ENCODE data around the gene RAD9A.

Gene RAD9A

GRCh38 chr11:67357831-67358670, 33.7 kb upstream of the RAD9A start:
- DNase-seq: no peak

GRCh38 chr11:67364169-67364568, 27.6 kb upstream of the RAD9A start:
- DNase-seq: no peak

DNA sequence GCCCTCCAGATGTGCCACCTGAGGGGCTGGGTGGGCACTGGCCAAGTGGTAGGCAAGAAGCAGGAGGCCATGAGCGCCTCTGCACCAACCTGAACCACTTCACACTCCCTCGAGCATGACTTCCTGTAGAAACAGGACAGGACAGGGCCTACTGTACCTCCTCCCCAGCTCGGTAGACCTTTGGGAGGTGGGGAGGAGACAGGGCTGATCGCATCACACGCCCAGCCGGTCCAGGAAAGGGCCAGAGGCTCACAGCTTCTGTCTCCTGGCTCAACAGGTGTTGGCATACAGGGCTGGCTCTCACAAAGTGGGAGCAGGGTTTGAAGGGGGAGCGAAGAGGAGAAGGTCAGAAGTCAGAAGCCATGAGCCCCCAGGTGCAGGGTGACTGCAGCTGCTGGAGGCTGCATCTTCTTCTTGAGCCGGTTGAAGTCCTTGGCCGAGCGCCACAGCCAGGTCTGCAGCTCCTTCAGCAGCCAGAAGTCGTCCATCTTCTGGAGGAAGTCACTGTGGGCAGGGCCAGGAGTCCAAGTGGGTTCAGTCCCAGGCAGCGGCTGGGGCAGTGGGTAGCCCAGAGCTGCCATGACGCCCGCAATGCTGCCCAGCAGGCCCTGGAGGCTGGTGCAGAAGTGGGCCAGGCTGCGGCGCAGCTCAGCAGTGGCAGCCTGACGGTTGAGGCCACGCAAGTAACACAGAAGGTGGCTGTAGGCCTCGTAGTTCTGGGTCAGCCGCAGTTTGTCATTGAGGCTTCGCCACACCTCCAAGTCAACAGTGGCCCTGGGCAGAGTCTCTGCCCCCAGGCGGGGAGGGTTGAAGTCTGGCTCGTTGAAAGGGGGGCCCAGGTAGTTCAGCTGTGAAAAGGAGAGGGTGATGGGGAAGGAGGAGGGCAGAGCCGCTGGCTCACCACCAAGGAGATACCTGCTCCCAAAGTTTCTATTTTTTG, 26.7 kb upstream of the RAD9A start:
- DNase-seq: no peak

DNA sequence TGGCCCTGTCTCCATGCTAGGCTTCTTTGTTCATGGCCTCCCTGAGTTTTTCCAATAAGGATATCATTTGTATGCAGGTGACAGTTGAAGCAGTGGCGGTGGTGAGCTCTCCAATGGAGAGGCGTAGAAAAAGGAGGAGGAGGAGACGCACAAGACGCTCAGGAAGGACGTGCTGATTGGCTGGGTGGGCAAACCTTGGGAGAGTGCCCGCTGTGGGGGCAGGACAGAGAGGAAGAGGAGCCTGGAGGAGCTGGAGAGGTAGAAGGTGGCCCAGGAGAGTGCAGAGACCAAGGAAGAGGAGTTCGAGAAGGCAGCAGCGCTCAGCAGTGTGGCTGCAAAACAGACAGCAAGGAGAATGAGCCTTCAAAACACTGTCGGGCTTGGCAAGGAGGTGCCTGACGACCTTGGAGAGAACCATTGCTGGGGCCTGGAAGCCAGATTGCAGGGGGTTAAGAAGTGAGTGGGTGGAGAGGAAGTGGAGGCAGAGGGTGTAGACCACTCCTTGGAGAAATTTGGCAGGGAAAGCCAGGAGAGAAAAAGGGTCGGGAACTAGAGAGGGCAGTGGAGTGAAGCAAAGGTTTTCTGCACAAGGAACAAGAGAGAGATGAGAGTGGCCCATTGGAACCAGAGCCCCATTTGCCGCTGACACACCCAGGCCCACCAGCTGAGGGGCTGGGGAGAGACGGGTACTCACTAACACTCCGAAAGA, 25.9 kb upstream of the RAD9A start:
- DNase-seq: no peak

DNA sequence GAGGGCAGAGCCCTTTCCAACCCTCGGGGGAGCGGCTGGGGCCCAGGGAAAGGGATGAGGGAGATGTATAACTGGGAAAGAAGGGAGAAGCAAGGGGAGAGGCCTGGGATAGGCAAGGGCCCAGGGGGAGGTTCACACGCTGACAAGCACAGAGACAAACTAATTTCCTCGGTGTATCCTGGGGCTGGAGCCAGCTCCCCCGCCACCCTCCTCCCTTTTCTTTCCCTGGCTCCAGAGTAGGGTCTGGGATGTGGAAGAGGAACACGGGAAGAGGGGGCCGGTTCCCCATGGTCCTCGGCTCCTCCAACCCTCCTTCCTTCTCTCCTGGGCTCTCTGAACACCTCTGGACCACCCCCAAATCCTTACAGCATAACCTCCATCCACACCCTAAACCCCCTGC, 25.2 kb upstream of the RAD9A start:
- no peak for DNase-seq

DNA sequence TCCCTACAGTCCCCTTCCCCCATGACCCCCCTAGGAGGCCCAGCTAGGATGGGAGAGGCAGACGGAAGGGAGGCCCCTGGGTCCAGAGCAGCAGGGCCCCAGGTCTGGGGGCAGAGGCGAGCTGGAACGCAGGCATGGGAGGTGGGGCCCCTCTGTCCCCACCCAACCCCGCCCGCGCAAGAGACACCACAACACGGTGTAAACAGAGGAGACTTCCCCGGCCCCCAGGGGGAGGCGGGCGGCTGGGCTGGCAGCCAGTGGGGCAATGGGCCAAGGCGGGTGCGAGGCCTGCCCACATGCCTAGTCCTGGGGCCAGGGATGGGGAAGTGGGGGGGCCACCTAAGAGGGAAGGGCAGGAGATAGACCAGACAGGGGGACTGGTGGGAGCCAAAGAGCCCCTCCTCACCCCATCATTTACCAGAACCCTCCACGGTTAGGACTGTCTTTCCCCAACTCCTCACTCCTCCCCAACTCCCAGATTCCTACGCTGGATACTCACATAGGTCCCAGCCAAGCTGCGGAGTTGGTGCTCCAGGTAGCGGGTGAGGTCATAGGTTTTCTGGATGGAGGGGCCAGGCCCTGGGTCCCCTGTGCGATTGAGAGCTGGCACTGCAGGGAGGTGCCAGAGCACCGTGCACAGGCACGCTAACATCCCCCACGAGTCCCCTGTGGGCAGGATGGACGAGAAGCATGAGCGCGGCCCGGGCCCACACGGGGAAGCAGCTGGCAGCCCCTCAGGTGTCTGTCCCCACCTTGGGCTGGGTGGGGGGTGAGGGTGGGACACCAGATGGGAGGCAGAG, 24.6 kb upstream of the RAD9A start:
- DNase-seq: no peak

DNA sequence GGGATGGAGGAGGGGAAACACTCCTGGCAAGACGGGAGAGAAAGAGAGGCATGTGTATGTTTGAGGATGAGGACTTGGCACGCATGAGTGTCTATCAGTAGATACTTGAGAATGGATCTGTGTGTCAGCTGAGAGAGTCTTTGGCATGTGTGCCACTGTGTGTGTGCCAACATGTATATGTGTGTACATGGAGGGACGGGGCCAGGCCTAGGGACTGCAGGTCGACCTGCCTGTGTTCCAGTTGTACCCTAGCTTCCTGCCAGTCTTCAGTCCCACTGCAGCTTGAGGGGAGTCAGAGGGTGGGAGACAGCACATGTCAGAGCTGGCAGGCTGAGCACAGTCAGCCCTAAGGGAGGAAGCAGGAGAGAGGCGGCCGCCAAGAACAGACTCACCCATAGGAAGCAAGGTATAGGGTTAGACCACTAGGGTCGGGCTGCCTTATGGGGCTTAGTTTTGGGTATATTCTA, 24.0 kb upstream of the RAD9A start:
- DNase-seq: no peak

- no peak for DNase-seq
Measured at GRCh38 chr11:67368621-67369020, 23.2 kb upstream of the RAD9A start.

DNA sequence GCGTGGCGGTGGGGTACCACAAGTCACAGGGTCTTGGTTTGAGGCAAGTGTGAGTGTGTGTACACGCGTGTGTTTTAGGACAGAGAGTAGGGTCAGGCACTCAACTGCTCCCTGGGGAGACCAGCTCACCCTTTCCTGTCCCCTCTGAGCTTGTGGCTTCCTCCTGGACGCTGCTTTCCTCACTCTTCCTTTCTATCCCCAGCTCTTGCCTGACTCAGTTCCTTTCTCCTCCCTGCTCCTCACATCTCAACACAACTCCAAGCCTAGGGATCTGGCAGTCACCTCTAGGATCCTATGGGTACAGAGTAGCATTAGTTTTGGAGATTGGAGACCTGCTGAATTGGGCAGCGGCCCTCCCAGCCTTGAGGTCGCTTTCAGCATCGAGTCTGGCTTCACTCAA, 22.5 kb upstream of the RAD9A start:
- no peak for DNase-seq

DNA sequence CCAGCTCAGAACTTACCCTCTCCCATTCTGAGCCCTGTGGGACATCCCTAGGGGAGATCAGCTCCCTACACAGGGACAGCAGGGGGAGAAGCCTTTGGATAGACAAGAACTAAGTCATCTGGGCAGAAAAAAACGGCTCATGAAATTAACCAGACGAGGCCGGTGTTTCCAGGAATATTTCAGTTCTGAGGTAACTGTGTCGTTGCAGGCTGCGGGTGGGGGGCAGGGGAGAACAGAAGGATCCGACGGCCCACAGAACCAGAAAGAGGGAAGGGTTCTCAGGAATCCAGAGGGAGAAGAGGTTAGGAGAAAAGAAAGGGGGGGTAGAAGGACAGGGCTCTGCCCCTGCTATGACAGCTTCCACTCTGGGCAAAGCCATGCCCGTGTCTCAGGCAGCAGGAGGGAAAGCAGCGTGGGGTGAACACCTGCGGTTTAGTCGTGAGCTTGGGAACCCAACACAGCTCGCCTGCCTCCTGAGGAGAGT, 21.9 kb upstream of the RAD9A start:
- DNase-seq: no peak

DNA sequence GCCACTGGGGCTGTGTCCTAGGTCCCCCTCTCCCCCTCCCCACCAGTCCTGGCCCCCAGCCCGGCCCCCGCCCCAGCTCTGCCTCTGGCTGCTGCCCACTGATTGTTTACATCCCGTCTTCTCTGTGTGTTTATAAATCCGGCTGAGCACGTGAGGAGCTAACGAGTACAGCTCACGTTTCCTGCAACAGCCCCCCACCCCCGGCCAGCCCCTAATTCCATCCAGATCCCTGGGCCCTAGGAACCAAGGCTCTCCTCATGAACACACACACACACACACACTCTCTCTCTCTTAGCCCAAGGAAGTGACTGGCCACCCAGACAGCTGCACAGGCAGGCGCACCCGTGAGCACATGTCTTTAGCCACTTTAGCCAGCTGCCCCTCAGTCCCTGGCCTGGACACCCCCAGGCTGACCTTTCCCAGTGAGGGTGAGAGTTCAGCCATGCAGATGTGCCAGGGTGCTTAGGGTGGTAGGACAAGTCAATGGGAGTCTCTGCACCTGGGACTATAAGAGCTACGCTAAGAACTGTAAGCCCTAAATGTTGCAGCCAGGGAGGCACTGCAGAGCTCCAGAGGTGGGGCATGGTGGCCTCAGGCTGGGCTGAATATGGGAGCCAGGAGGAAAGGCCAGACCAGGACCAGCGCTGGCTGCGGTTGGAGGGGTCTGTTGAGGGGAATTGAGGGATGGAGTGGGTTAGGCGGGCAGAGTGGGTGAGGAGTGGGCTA, 21.3 kb upstream of the RAD9A start:
- no peak for DNase-seq

DNA sequence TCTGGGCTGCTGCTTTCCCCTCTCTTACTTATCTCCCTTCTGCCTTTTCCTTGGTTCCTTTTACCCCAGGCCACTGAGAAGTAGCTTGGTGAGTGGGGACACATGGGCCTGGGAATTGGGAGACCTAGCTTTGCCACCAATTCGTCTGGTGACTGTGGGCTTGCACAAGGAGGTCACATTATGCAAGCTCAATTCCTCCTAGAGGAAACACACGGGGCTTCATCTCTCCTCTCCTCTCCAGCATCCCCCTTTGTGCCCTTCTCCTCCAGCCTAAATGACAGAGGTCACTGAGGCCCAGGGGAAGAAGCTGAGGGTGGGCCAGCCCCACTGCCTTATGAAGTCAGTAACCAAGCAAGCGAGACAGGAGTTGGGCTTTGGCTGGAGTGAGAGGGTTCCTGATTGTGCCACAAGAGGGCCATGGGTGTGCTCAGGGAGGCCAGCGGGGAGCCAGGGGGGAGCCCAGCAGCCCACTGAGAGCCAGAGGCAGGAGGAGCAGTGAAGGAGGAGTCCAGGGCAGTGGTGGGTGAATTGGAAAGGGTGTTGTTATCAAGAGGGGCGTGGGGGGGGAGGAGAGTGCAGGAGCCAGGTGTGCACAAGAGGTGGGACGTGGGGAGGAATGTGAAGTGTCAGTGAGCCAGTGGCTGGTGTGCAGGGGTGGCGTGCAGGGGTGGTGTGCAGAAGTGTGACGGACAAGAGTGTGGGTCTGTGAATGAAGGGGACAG, 20.4 kb upstream of the RAD9A start:
- DNase-seq: no peak

DNA sequence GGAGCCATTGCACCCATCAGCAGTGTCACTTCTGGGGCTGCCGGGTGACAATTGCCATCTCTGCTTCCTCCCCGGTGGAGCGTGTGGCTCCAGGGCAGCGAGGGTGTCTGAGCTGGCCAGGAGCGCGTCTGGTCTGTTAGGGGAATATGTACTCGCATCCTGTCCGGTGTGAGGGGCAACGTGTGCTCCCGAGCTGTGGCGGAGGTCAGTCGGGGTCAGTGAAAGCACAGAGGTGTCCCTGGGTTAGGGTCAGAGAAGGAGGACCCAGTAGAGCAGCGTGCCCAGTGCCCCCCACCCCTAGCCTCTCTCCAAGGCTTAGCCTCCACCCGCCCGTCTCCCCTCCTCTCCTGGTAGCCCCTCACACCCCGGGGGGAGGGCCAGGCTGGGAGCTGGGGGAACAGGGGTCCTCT, 19.9 kb upstream of the RAD9A start:
- no peak for DNase-seq

- DNase-seq: no peak
Measured at GRCh38 chr11:67372321-67372992, 19.3 kb upstream of the RAD9A start.

DNA sequence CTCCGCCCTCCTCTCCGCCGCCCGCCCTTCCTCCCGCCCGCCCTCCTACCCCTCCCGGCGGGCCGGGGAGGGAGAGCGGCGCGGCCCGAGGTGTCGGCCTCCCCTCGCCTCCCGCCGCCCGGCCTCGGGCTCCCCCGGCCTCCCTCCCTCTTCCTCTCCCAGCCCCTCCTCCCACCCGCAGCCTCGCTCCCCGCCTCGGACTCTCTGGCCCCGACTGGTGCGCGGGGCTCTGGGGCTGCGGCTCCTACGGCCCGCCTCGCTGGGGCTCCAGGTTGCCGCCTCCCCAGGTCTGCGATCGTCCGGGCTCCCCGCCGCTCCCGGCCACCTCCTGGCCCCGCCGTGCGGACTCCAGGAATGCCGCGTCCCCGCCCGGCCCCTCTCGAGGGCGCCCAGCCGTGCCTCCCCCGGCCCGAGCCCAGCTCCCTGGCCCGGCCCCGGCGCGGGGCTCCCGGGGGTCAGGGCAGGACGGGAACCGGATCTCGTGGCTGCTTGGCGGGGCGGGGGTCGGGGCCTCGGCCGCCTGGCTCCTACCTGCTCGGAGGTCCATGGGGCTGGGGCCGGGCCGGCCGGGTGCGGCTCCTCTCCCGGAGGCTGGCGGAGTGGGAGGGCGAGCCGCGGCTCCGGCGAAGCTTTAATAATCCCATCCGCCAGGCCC, 18.7 kb upstream of the RAD9A start, which contains the start of gene CLCF1:
Gene CLCF1, minus strand, starts transcription at position 606 of the 655 bp plus-strand sequence. Its CDS starts 59 bp downstream, at position 547.
- DNase-seq: no peak

DNA sequence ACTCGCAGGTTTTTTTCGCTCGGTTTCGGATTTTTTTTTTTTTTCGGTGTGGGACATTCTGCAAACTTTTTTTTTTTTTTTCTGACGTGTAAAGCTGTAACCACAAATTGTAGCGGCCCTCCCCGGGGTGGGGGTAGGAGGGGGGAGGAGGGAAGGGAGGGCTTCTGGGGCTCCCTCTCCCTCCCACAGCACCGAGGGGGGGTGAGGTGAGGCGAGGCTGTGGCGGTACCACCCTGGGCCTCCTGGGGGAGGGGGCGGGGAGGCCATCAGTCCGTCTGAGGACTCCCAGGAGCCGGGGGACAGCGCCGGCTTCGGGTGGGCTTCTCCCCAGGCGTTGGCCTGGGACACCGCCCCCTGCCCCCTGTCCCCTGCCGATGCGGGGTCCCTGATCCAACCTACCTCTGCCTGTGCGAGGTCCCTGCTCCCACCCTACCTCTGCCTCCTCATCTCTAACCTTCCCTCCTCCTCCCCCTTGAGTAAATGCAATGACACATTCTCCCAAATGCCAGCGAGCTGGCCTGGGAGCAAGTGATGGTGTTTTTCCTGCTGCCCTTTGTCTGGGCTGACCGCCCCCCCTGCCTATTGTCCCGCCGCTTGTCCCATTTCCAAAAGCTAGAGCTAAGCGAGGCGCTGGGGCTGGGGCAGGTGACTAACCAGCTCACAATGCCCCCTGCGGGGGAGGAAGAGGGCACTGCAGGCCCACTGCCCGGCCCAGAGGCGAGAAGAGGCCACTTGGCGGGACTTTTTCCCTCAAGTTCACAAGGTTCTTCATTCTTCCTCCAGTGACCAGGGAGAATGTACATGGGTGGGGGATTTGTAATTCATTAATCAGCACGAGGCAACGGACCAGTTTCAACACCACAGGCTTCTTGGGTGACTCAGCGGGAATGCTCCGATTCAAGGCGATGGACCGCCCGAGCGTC, 17.9 kb upstream of the RAD9A start:
- DNase-seq: no peak

GRCh38 chr11:67374571-67375281, 17.1 kb upstream of the RAD9A start:
- DNase-seq: no peak
